Embryonic facial prominence (tissue), 1 donor: Measurements from ENCODE around the gene TADA1.
A peak's percentile ranks its signal among the peaks of the same experiment; 100 is the strongest.

Experiments
- DNase-seq: peaks from one replicate; pipeline ENCODE4 v3.0.0-alpha.2; 2016; ENCODE audit errors: extremely low spot score

The TADA1 gene

GRCh38 chr1:166875734-166876539 lies at the start of gene TADA1:
TSS of gene TADA1 (minus strand) at chr1:166876264. CDS start at chr1:166876233, 31 bp downstream.
- DNase-seq: peak; percentile 97

GRCh38 chr1:166924823-166925541 lies 48.9 kb upstream of the TADA1 start:
- no peak for DNase-seq

- DNase-seq: no peak
Measured at GRCh38 chr1:166920561-166921475, 44.8 kb upstream of the TADA1 start.

GRCh38 chr1:166918956-166919316 lies 42.9 kb upstream of the TADA1 start:
- no peak for DNase-seq

GRCh38 chr1:166918088-166918955 lies 42.3 kb upstream of the TADA1 start:
- DNase-seq: no peak

- no peak for DNase-seq
Measured at GRCh38 chr1:166915941-166916340, 39.9 kb upstream of the TADA1 start.

GRCh38 chr1:166915042-166915441 lies 39.0 kb upstream of the TADA1 start:
- no peak for DNase-seq

DNA sequence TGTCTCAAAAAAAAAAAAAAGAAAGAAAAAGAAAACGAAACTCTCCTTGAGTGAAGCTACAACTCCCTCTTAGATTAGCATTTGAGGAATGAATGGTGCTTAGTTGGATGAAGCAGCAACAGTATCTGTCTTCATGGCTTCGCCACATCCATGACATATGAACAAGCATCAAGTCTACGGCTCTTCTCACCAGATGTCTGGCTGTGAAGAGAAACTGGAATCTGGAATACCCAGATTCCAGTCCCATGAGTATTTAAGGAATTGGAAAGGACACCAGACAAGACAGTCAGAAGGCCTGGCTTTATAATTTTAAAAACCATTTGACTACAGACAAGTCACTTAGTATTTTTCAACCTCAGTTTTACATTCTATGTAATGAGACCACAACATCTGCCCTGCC lies 38.0 kb upstream of the TADA1 start:
- no peak for DNase-seq

GRCh38 chr1:166911624-166912023 lies 35.6 kb upstream of the TADA1 start:
- no peak for DNase-seq

GRCh38 chr1:166910396-166910994 lies 34.4 kb upstream of the TADA1 start:
- peak; percentile 55 for DNase-seq

GRCh38 chr1:166908942-166909341 lies 32.9 kb upstream of the TADA1 start:
- no peak for DNase-seq

DNA sequence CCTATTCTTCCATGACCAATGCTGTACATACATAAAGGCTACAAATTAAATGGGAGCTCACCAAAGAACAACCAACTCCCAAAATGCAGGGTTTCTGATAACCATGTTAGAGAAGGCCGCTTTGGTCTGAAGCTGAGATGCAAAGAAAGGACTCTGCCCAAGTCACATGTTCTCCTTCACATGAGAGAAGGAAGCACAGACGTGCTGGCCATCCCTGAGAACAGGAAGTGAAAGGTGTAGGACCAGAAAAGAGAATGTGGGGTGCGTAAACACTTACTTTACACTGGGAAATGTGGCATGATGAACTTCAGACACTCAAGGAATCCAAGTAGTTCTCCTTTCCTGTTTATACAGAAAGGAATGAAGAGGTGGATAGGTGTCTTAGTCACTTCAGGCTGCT lies 31.7 kb upstream of the TADA1 start:
- DNase-seq: no peak

- no peak for DNase-seq
Measured at GRCh38 chr1:166907051-166907450, 31.0 kb upstream of the TADA1 start.

- no peak for DNase-seq
Measured at GRCh38 chr1:166906647-166907046, 30.6 kb upstream of the TADA1 start.

DNA sequence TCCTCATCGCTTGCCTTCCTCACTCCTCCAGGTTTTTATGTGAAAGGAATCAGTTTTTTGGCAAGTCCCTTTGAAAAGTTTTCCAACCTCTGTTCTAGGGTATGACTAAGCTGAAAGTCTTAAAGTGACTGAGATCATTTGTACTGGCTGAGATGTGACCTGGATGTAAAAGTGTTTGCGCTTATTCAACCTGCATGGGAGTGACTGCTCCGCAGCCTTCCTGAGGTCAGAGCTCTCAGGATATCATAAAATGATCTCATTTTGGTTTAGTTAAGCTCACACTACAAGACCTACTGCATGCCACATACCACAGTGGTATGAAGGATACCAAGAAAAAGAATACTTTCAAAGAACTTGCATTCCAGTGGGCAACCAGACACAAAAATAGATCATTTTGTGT lies 29.8 kb upstream of the TADA1 start:
- no peak for DNase-seq

DNA sequence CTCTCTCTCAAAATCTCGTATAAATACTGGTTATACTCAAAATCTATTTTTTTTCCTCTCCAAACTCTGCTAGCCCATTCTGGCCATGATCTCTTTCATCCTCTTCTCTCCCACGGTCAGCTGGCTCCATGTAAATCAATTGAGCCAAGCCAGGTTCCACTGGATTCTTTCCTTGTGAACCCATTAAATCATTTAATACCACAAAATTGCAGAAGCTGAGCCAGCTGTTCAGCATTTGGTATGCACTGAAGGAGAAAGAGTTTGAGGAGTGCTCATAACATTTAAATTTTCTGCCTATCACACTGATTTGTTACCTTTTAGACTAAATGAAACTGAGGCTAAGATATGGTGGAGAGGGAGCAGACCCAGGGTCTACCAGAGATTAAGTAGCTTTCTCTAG lies 29.1 kb upstream of the TADA1 start:
- peak; percentile 11 for DNase-seq

- DNase-seq: no peak
Measured at GRCh38 chr1:166903232-166903631, 27.2 kb upstream of the TADA1 start.

GRCh38 chr1:166902279-166902678 lies 26.2 kb upstream of the TADA1 start:
- DNase-seq: no peak

DNA sequence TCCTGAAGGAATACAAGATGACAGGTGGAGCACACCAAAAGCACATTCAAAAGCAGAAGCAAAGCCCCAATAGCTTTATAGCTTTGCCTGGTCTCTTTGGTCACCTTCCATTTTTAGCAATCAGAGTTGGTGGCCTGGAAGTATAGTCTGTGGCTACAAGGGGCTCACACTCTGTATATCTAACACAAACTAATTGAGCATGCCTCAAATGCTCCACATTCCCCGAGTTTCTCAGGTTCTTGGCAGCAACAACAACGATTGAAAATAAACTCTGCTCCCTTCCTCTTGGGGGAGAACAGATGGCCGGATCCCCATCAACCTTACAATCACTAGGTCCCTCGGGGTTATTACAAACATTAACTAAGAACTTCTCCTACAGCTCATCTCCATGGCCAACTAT lies 24.9 kb upstream of the TADA1 start:
- DNase-seq: no peak

DNA sequence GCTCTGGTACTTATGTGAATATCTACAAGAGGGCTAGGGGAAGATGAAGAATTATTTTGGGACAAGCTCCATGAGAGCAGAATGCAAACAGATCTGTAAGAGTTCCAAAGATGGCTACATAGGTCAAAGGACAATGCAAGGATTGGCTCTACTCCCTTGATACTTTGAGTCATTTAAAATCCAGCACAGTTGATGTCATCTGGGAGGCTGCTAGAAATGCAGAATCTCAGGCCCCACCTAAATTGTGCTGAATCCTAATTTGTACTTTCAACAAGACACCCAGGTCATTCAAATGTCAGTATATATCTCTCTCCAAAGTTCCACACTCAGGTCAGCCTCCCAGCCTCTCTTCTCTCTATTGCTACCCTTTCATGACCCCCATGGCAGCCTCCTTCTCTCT lies 23.7 kb upstream of the TADA1 start:
- no peak for DNase-seq

GRCh38 chr1:166895766-166896165 lies 19.7 kb upstream of the TADA1 start:
- DNase-seq: no peak
